GM19193 (cell line): ENCODE data around the gene HCN2.

Source experiments
- POLR2A ChIP-seq: IDR thresholded peaks from 4 replicates; pipeline ENCODE4 v1.6.1; 2011; ENCODE audit not compliant: insufficient read depth, insufficient read length; ENCODE audit errors: extremely low read depth

The HCN2 gene

GRCh38 chr19:607301-608154 is 17.8 kb downstream of the HCN2 start:
- no peak for TF ChIP-seq POLR2A

GRCh38 chr19:608155-609003 is 18.7 kb downstream of the HCN2 start:
- no peak for TF ChIP-seq POLR2A

GRCh38 chr19:609004-609346 is 19.3 kb downstream of the HCN2 start:
- no peak for TF ChIP-seq POLR2A

GRCh38 chr19:610071-610800 is 20.6 kb downstream of the HCN2 start:
- no peak for TF ChIP-seq POLR2A

- TF ChIP-seq POLR2A: no peak
Observed at GRCh38 chr19:610801-611480, 21.3 kb downstream of the HCN2 start.

- TF ChIP-seq POLR2A: no peak
Observed at GRCh38 chr19:611481-611868, 21.8 kb downstream of the HCN2 start.

GRCh38 chr19:612941-613340 is 23.3 kb downstream of the HCN2 start:
- no peak for TF ChIP-seq POLR2A

- no peak for TF ChIP-seq POLR2A
Observed at GRCh38 chr19:613732-614567, 24.3 kb downstream of the HCN2 start.

GRCh38 chr19:615619-616018 is 25.9 kb downstream of the HCN2 start:
- TF ChIP-seq POLR2A: no peak

- no peak for TF ChIP-seq POLR2A
Observed at GRCh38 chr19:616062-616700, 26.5 kb downstream of the HCN2 start.

- no peak for TF ChIP-seq POLR2A
Observed at GRCh38 chr19:616747-617526, 27.3 kb downstream of the HCN2 start.

GRCh38 chr19:617551-618246 is 28.0 kb downstream of the HCN2 start:
- TF ChIP-seq POLR2A: no peak
